HCT116 (cell line): Measurements from ENCODE around the gene FNDC8. TPM values are rescaled to one million over a fixed set of nuclear protein-coding genes. Genes with fewer than 3 reads are reported as not detected.

Experiments used
- ATAC-seq: fragments of 200-7000 bp; cut with Tn5 transposase; 2 replicates; pipeline ENCODE4 v1.9.1; 2020; ENCODE audit warnings: mild to moderate bottlenecking, moderate library complexity
- BruUV-seq: library from RNA; stranded (reverse); fragments of 400-500 nt; replicated peaks from 2 replicates; lab custom pipeline; 2021; lab: Mats Ljungman, UMichigan
- CTCF ChIA-PET: fragments of 300-600 bp; sonication (Branson Sonifier 250); formaldehyde crosslinking; loops from one replicate; lab custom pipeline; 2021; ENCODE audit warnings: antibody characterized with exemption; lab: Charles Lee
- POLR2A ChIA-PET: fragments of 300-600, 350-600 bp; sonication (Branson Sonifier 250); formaldehyde crosslinking; loops from one replicate; lab custom pipeline; 2021; ENCODE audit warnings: antibody characterized with exemption; lab: Charles Lee
- RAD21 ChIA-PET, 2 experiments: fragments of 300-600 bp; sonication (Branson Sonifier 250); formaldehyde crosslinking; loops; one replicate each; lab custom pipeline; 2023; ENCODE audit warnings: low total read pairs in 2 of 2; ENCODE audit not compliant: uncharacterized antibody in 2 of 2, unreplicated experiment in 2 of 2, low non-redundant PET in 1 of 2; lab: Charles Lee
- DNase-seq: peaks from one replicate; pipeline ENCODE4 v3.0.0-alpha.2; 2010; ENCODE audit warnings: low read depth, low spot score
- H2AFZ ChIP-seq: fragments of 200-600 bp; shearing (Covaris generic), sonication (generic); 2 replicates; pipeline ENCODE4 v1.6.1; 2017; ENCODE audit warnings: low read depth, mixed run types, mixed read lengths, antibody characterized with exemption, low read length; ENCODE audit not compliant: poor library complexity, severe bottlenecking
- H3K27ac ChIP-seq: 2 replicates; pipeline ENCODE4 v1.5.1; 2012; ENCODE audit warnings: low read depth, low read length
- H3K27me3 ChIP-seq: fragments of 200-600 bp; sonication (generic); 2 replicates; pipeline ENCODE4 v1.6.1; 2016; ENCODE audit warnings: mixed run types, low read length, mixed read lengths; ENCODE audit not compliant: insufficient read depth
- H3K36me3 ChIP-seq, 2 experiments: fragments of 200-500 bp in 1 of 2; fragments of 200-600 bp in 1 of 2; sonication (Bioruptor generic) in 1 of 2; sonication (generic) in 1 of 2; 2 replicates each; pipeline versions ENCODE4 v1.5.1 to v1.6.1; 2014 to 2016; ENCODE audit warnings: low read length in 2 of 2, inconsistent platforms in 1 of 2, mixed read lengths in 1 of 2, mixed run types in 1 of 2; ENCODE audit not compliant: insufficient read depth in 2 of 2, control insufficient read depth in 1 of 2
- H3K4me1 ChIP-seq, 2 experiments: fragments of 200-600 bp in 1 of 2; sonication (generic) in 1 of 2; 2 replicates each; pipeline versions ENCODE4 v1.5.1 to v1.6.1; 2012 to 2017; ENCODE audit warnings: low read length in 2 of 2, inconsistent platforms in 1 of 2, mild to moderate bottlenecking in 1 of 2, mixed read lengths in 1 of 2, mixed run types in 1 of 2, moderate library complexity in 1 of 2; ENCODE audit not compliant: insufficient read depth in 2 of 2, control insufficient read depth in 1 of 2
- H3K4me2 ChIP-seq: fragments of 200-600 bp; sonication (generic); 2 replicates; pipeline ENCODE4 v1.6.1; 2017; ENCODE audit warnings: mixed run types, low read length, mixed read lengths
- H3K4me3 ChIP-seq, 2 experiments: fragments of 200-600 bp in 1 of 2; sonication (generic) in 1 of 2; replicated peaks in 1 of 2; 2 replicates each; pipeline ENCODE4 v1.5.1; 2011 to 2016; ENCODE audit warnings: low read length in 2 of 2, control low read depth in 1 of 2, low read depth in 1 of 2, mild to moderate bottlenecking in 1 of 2, mixed read lengths in 1 of 2, mixed run types in 1 of 2
- H3K79me2 ChIP-seq: fragments of 200-600 bp; sonication (generic); 2 replicates; pipeline ENCODE4 v1.6.1; 2017; ENCODE audit warnings: mild to moderate bottlenecking, mixed run types, low read length, moderate library complexity, mixed read lengths; ENCODE audit not compliant: insufficient read depth
- H3K9ac ChIP-seq: fragments of 200-600 bp; sonication (generic); 2 replicates; pipeline ENCODE4 v1.6.1; 2016; ENCODE audit warnings: low read length, mixed read lengths
- H3K9me2 ChIP-seq: fragments of 200-600 bp; sonication (generic), shearing (Covaris generic); 2 replicates; pipeline ENCODE4 v1.6.1; 2017; ENCODE audit warnings: mixed run types, mild to moderate bottlenecking, moderate library complexity; ENCODE audit not compliant: insufficient read depth
- H3K9me3 ChIP-seq, 2 experiments: fragments of 200-500 bp in 1 of 2; fragments of 200-600 bp in 1 of 2; sonication (Bioruptor generic) in 1 of 2; sonication (generic) in 1 of 2; 2 replicates each; pipeline ENCODE4 v1.6.1; 2014 to 2017; ENCODE audit warnings: low read length in 2 of 2, mixed read lengths in 2 of 2, inconsistent platforms in 1 of 2, low read depth in 1 of 2, mild to moderate bottlenecking in 1 of 2, mixed run types in 1 of 2, moderate library complexity in 1 of 2; ENCODE audit not compliant: control insufficient read depth in 1 of 2, insufficient read depth in 1 of 2
- H4K20me1 ChIP-seq: fragments of 200-600 bp; sonication (generic), shearing (Covaris generic); 2 replicates; pipeline ENCODE4 v1.6.1; 2017; ENCODE audit warnings: mixed run types, mild to moderate bottlenecking, moderate library complexity; ENCODE audit not compliant: insufficient read depth
- CBX3 ChIP-seq: IDR thresholded peaks from 2 replicates; pipeline ENCODE4 v1.6.1; 2012; ENCODE audit warnings: low read depth
- CTCF ChIP-seq, 3 experiments: fragments of 200-600 bp in 1 of 3; sonication (generic) in 1 of 3; IDR thresholded peaks in 2 of 3; conservative IDR thresholded peaks in 1 of 3; 2 replicates each; pipeline ENCODE4 v1.5.1; 2012 to 2017; ENCODE audit warnings: low read depth in 2 of 3, low read length in 2 of 3, antibody characterized with exemption in 1 of 3, borderline replicate concordance in 1 of 3, control low read depth in 1 of 3, mild to moderate bottlenecking in 1 of 3, mixed read lengths in 1 of 3, mixed run types in 1 of 3, moderate library complexity in 1 of 3; ENCODE audit not compliant: insufficient read depth in 1 of 3
- EZH2 ChIP-seq: fragments of 200-600 bp; sonication (generic); IDR thresholded peaks from 2 replicates; pipeline ENCODE4 v1.6.1; 2017; ENCODE audit warnings: antibody characterized with exemption, mixed run types
- EZH2phosphoT487 ChIP-seq: fragments of 200-600 bp; IDR thresholded peaks from 2 replicates; pipeline ENCODE4 v1.6.1; 2018; ENCODE audit warnings: antibody characterized with exemption, borderline replicate concordance
- POLR2A ChIP-seq: IDR thresholded peaks from 2 replicates; pipeline ENCODE4 v1.7.0; 2011; ENCODE audit warnings: borderline replicate concordance; ENCODE audit not compliant: insufficient read depth, insufficient read length; ENCODE audit errors: extremely low read depth
- RAD21 ChIP-seq: IDR thresholded peaks from 2 replicates; pipeline ENCODE4 v1.6.1; 2012; ENCODE audit warnings: low read depth, mild to moderate bottlenecking
- TCF7L2 ChIP-seq: IDR thresholded peaks from 2 replicates; pipeline ENCODE4 v1.7.0; 2011; ENCODE audit warnings: borderline replicate concordance, inconsistent platforms; ENCODE audit not compliant: insufficient read depth, insufficient read length; ENCODE audit errors: extremely low read depth
- YY1 ChIP-seq: IDR thresholded peaks from 2 replicates; pipeline ENCODE4 v1.6.1; 2011; ENCODE audit warnings: low read length, low read depth, moderate library complexity, mild to moderate bottlenecking; ENCODE audit not compliant: insufficient replicate concordance; ENCODE audit errors: extremely low read depth
- ZFX ChIP-seq: fragments of 450-650 bp; IDR thresholded peaks from 2 replicates; pipeline ENCODE4 v1.6.1; 2017
- intact Hi-C: fragments of 100-400 bp; cut with micrococcal nuclease; formaldehyde crosslinking; loops from 2 replicates; pipeline ENCODE4 v1.10.0; 2022
- total RNA-seq: library from RNA; stranded (reverse); gene quantifications from one replicate; pipeline ENCODE4 v1.2.1, GENCODE V29; 2021; ENCODE audit not compliant: unreplicated experiment

The FNDC8 gene
- total RNA-seq, 1 experiment from 2014 or later = not detected

- Histone ChIP-seq H3K79me2 (peaks cover 35% of the 10 kb centered on the region), H3K4me3 (peak overlapping the region; percentile 68 to 93), H3K27ac (peak overlapping the region; percentile 96), H3K9me2 (no peaks in the 10 kb centered on the region), H4K20me1 (no peaks in the 10 kb centered on the region), H3K4me2 (peak overlapping the region; percentile 89), H3K4me1 (peaks cover 36 to 54% of the 10 kb centered on the region in 2 experiments), H3K9me3 (no peaks in the 10 kb centered on the region), H3K9ac (peak overlapping the region; percentile 85), H2AFZ (no peak overlapping the region), H3K36me3 (no peaks in the 10 kb centered on the region)
- CTCF ChIA-PET = interaction anchor here (1.1 to 1.6 kb wide), 7 partner anchors 9 to 136 kb away, joined by 3 to 13 read pairs (median 5); partner anchors contain the start of genes RAD51D and RFFL
- RAD21 ChIA-PET = interaction anchor here in 1 of 2 experiments (0.7 kb wide), 1 partner anchor 99 kb away, joined by 3 read pairs; no protein-coding TSS in a partner anchor
- ATAC-seq = peak; percentile 77
- POLR2A ChIA-PET = interaction anchor here (1.4 kb wide), 1 partner anchor 26 kb away, joined by 4 read pairs; the partner anchor contains the start of gene RFFL
- no TSS peak for BruUV-seq
- TF ChIP-seq RAD21 (peak; percentile 61), YY1 (peak; percentile 78), POLR2A (no peak), TCF7L2 (peak; percentile 20), EZH2 (no peak), CBX3 (0 out of 2 replicates have a peak, but pooled peaks have one; percentile 38), CTCF (IDR thresholded peaks at IDR 0.05 in 2 of 3, conservative IDR thresholded peaks at IDR 0.05 in 1 of 3; ENCODE audit: borderline replicate concordance in 1 of 3, insufficient read depth in 1 of 3, low read depth in 2 of 3, low read length in 2 of 3) (peak; percentile 56 to 82 (median 81)), EZH2phosphoT487 (no peak), ZFX (peak; percentile 41)
- TF ChIP-seq, all 23 proteins: peak for 6
- H3K27me3 ChIP-seq = no peaks in the 10 kb centered on the region
- DNase-seq = peak; percentile 57
- intact Hi-C loops = loop anchor here (1.0 to 2.0 kb wide), 2 partner anchors 26 to 91 kb away; partner anchors contain the start of gene RFFL
Measured at GRCh38 chr17:35088881-35089585, 32.4 kb upstream of the FNDC8 start.
